K562 (cell line): Measurements from ENCODE around the gene TMEM170A. TPM values are rescaled to one million over a fixed set of nuclear protein-coding genes. Genes with fewer than 3 reads are reported as not detected.
A peak's percentile ranks its signal among the peaks of the same experiment; 100 is the strongest.

ENCODE experiments used
- CBX3 ChIP-seq, 2 experiments: IDR thresholded peaks; 1 replicate in 1 of 2; 2 replicates in 1 of 2; pipeline ENCODE4 v1.6.1; 2012; ENCODE audit warnings: inconsistent platforms in 2 of 2, low read length in 2 of 2, borderline replicate concordance in 1 of 2, control low read depth in 1 of 2
- HNRNPLL ChIP-seq: fragments of 200-400 bp; formaldehyde crosslinking; IDR thresholded peaks from 2 replicates; pipeline ENCODE4 v1.6.1; 2017; ENCODE audit warnings: low read length, low read depth, mild to moderate bottlenecking; ENCODE audit not compliant: poor library complexity, severe bottlenecking
- KAT7 ChIP-seq: sonication (generic); formaldehyde crosslinking; IDR thresholded peaks from 2 replicates; pipeline ENCODE4 v1.8.0; 2022; ENCODE audit warnings: missing genetic modification reagents, mild to moderate bottlenecking, borderline replicate concordance
- RFX5 ChIP-seq: IDR thresholded peaks from 2 replicates; pipeline ENCODE4 v1.6.1; 2011; ENCODE audit warnings: low read depth, mild to moderate bottlenecking, improper control_type of control experiment, low read length
- SMARCE1 ChIP-seq: fragments of 450-650 bp; IDR thresholded peaks from 2 replicates; pipeline ENCODE4 v1.7.1; 2016; ENCODE audit warnings: mild to moderate bottlenecking
- U2AF2 ChIP-seq: fragments of 200-400 bp; formaldehyde crosslinking; optimal IDR thresholded peaks from 2 replicates; pipeline ENCODE3; 2017; ENCODE audit warnings: low read depth, mild to moderate bottlenecking, low read length
- ZBTB7A ChIP-seq: IDR thresholded peaks from 2 replicates; pipeline ENCODE4 v1.6.1; 2011; ENCODE audit warnings: low read depth, mild to moderate bottlenecking, low read length, moderate library complexity, borderline replicate concordance; ENCODE audit not compliant: control insufficient read depth
- ZNF318 ChIP-seq, 2 experiments: fragments of 450-650 bp; IDR thresholded peaks; 2 replicates each; pipeline ENCODE4 v1.6.1; 2016; ENCODE audit warnings: mild to moderate bottlenecking in 2 of 2, borderline replicate concordance in 1 of 2, low read depth in 1 of 2, moderate library complexity in 1 of 2
- polyA plus RNA-seq, 8 experiments: library from polyadenylated mRNA; depleted of rRNA in 4 of 8; stranded (reverse) in 5 of 8; unstranded in 3 of 8; fragments of >200 nt; fragmentation: Nextera tagmentation in 2 of 8; fragmentation: Illumina TruSeq in 1 of 8; extraction: Ambion mirVana in 2 of 8; extraction: Trizol in 1 of 8; gene quantifications; 2 replicates each; pipeline versions ENCODE4 v1.2.1 to v1.2.3, GENCODE V29; 2011 to 2014; ENCODE audit warnings: inconsistent platforms in 1 of 8, missing spikeins in 1 of 8
- total RNA-seq, 7 experiments: library from RNA; depleted of rRNA in 6 of 7; stranded (reverse); fragments of >200 nt in 6 of 7; fragmentation: Illumina TruSeq in 2 of 7; extraction: Trizol in 2 of 7; gene quantifications; 2 replicates each; pipeline versions ENCODE4 v1.2.1 to v1.2.3, GENCODE V29; 2011 to 2021; ENCODE audit warnings: low replicate concordance in 1 of 7
- TF ChIP-seq, protein P1 (sequence below): fragments of 450-650 bp; IDR thresholded peaks from 2 replicates; pipeline ENCODE4 v1.6.1; 2017; ENCODE audit warnings: antibody characterized with exemption, mild to moderate bottlenecking
- TF ChIP-seq, protein P2 (sequence below), 2 experiments: IDR thresholded peaks; 2 replicates each; pipeline ENCODE4 v1.6.1; 2012; ENCODE audit warnings: improper control_type of control experiment in 2 of 2, low read depth in 2 of 2, low read length in 2 of 2, borderline replicate concordance in 1 of 2

The TMEM170A gene
- total and polyA plus RNA-seq, 9 of the 15 experiments (the other 6 are each of a cell fraction or from before 2014, with no cell fraction given), result 6.1 to 30.2 (median 15.0) TPM

- peak; percentile 82; the same call in 1 of the 2 replicates for TF ChIP-seq KAT7 (CRISPR knock-in tag)
- TF ChIP-seq CBX3 (IDR thresholded peaks at IDR 0.05; ENCODE audit: borderline replicate concordance in 1 of 2, low read length in 2 of 2), result peak in 1 of 2 experiments; percentile 84; a peak in 1 of 3 replicates
- TF ChIP-seq, protein P1, sequence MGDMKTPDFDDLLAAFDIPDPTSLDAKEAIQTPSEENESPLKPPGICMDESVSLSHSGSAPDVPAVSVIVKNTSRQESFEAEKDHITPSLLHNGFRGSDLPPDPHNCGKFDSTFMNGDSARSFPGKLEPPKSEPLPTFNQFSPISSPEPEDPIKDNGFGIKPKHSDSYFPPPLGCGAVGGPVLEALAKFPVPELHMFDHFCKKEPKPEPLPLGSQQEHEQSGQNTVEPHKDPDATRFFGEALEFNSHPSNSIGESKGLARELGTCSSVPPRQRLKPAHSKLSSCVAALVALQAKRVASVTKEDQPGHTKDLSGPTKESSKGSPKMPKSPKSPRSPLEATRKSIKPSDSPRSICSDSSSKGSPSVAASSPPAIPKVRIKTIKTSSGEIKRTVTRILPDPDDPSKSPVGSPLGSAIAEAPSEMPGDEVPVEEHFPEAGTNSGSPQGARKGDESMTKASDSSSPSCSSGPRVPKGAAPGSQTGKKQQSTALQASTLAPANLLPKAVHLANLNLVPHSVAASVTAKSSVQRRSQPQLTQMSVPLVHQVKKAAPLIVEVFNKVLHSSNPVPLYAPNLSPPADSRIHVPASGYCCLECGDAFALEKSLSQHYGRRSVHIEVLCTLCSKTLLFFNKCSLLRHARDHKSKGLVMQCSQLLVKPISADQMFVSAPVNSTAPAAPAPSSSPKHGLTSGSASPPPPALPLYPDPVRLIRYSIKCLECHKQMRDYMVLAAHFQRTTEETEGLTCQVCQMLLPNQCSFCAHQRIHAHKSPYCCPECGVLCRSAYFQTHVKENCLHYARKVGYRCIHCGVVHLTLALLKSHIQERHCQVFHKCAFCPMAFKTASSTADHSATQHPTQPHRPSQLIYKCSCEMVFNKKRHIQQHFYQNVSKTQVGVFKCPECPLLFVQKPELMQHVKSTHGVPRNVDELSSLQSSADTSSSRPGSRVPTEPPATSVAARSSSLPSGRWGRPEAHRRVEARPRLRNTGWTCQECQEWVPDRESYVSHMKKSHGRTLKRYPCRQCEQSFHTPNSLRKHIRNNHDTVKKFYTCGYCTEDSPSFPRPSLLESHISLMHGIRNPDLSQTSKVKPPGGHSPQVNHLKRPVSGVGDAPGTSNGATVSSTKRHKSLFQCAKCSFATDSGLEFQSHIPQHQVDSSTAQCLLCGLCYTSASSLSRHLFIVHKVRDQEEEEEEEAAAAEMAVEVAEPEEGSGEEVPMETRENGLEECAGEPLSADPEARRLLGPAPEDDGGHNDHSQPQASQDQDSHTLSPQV, result peak; percentile 87
- peak; percentile 62; the same call in 1 of the 2 replicates for TF ChIP-seq ZBTB7A
- TF ChIP-seq HNRNPLL, result peak; percentile 88
- TF ChIP-seq RFX5, result no peak
- no peak; the same call in none of the 2 replicates for TF ChIP-seq SMARCE1
- TF ChIP-seq U2AF2, result no peak
- TF ChIP-seq, protein P2, sequence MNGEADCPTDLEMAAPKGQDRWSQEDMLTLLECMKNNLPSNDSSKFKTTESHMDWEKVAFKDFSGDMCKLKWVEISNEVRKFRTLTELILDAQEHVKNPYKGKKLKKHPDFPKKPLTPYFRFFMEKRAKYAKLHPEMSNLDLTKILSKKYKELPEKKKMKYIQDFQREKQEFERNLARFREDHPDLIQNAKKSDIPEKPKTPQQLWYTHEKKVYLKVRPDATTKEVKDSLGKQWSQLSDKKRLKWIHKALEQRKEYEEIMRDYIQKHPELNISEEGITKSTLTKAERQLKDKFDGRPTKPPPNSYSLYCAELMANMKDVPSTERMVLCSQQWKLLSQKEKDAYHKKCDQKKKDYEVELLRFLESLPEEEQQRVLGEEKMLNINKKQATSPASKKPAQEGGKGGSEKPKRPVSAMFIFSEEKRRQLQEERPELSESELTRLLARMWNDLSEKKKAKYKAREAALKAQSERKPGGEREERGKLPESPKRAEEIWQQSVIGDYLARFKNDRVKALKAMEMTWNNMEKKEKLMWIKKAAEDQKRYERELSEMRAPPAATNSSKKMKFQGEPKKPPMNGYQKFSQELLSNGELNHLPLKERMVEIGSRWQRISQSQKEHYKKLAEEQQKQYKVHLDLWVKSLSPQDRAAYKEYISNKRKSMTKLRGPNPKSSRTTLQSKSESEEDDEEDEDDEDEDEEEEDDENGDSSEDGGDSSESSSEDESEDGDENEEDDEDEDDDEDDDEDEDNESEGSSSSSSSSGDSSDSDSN (IDR thresholded peaks at IDR 0.05; ENCODE audit: borderline replicate concordance in 1 of 2, low read depth in 2 of 2, low read length in 2 of 2), result 0 out of 4 replicates have a peak, but pooled peaks of 1 of the 2 experiments have one; percentile 23
- no peak for TF ChIP-seq ZNF318 (IDR thresholded peaks at IDR 0.05; ENCODE audit: borderline replicate concordance in 1 of 2, low read depth in 1 of 2)
Measured at GRCh38 chr16:75464122-75464918, at the start of gene TMEM170A (continued).
